ENCODE measurements around the gene COASY.

COASY gene

DNA sequence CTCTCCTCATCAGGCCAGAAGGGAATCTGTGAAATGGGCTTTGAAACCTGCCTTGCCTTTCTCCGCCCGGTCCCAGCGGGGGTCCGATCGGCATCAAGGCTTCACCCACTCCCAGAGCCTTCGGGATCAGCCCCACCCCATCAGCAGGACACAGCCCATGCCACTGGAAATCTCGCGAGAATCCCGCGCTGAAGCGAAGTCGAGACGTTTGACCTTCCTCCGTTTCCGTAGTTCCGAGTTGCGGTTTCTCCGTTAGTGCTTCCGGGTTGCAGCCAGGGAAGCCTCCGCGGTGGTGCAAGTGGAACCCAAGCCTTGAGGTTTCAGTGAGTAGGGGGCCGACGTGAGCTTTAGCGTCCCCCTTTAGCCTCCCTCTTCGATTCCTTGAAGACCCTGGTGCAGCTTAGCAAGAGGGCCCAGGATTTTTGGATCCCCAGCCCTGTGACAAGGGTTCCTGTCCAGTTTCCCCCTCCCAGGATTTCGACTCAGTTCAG, at the start of gene COASY:
COASY (plus strand) TSS at position 252 of the 491 bp plus-strand sequence. CDS start 475 bp downstream, outside the sequence.
- Histone ChIP-seq H3K4me1 (ENCODE audit: control insufficient read depth, insufficient read depth, low read length) (peaks cover 45% of the 10 kb centered on the region), H3K4me3 (ENCODE audit: low read length) (peak within 1 kb of the TSS; percentile 53), H3K27me3 (ENCODE audit: control insufficient read depth, insufficient read depth, low read length) (no peaks in the 10 kb centered on the region), H3K9ac (ENCODE audit: low read length) (peak within 1 kb of the TSS; percentile 84), H3K9me3 (ENCODE audit: control insufficient read depth, low read length) (no peaks in the 10 kb centered on the region), H3K36me3 (ENCODE audit: control insufficient read depth, insufficient read depth, low read length) (peaks cover 9% of the 10 kb centered on the region)

DNA sequence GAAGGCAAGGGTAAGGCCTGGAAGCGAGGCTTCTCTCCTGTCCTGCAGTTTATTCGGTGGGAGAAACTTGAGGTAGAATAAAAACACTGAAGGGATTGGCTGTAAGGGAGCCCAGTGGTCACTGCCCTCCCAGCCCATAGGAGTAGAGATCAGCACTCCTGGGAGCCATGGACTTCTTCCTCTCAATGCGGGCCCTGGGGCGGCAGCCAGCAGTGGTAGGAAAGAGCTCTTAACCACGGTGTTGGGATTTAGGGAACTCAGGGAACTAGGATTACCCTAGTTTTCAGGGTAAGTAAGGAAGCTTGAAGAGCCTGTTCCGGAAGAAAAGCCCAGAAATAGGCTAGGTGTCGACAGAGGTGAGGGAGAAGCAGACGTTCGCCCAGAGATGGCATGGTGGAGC, 49.7 kb upstream of the COASY start:
- Histone ChIP-seq H3K9me3 (ENCODE audit: control insufficient read depth, low read length) (no peaks in the 10 kb centered on the region), H3K4me3 (ENCODE audit: low read length) (no peak overlapping the region), H3K9ac (ENCODE audit: low read length) (peak overlapping the region; percentile 50), H3K27me3 (ENCODE audit: control insufficient read depth, insufficient read depth, low read length) (no peaks in the 10 kb centered on the region), H3K4me1 (ENCODE audit: control insufficient read depth, insufficient read depth, low read length) (peaks cover 35% of the 10 kb centered on the region), H3K36me3 (ENCODE audit: control insufficient read depth, insufficient read depth, low read length) (peaks cover 15% of the 10 kb centered on the region)

DNA sequence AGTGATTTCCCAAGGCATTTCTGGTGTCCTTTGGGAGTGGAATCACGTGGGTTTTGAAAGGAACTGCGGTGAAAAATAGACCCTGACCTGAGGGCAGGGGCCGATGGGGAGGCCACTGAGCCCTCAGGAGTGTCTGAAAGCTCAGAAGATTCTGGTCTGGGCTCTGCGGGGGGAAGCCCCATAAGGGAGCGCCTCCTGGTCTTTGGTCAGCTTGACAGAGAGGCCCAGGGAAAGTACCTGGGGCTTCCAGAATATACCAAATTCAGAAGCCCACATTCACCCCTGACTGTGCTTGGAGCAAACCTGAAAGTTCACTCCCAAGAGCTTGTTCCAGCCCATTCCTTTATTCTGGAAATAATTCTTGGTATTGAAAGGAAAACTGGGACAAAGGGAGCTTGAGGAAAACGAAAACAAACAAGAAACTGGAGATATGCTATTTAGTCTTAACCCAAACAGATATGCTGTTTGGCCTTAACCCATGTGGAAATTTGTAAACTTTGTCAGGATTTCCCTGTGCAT, 49.2 kb upstream of the COASY start:
- Histone ChIP-seq H3K4me1 (ENCODE audit: control insufficient read depth, insufficient read depth, low read length) (peaks cover 40% of the 10 kb centered on the region), H3K4me3 (ENCODE audit: low read length) (no peak overlapping the region)

DNA sequence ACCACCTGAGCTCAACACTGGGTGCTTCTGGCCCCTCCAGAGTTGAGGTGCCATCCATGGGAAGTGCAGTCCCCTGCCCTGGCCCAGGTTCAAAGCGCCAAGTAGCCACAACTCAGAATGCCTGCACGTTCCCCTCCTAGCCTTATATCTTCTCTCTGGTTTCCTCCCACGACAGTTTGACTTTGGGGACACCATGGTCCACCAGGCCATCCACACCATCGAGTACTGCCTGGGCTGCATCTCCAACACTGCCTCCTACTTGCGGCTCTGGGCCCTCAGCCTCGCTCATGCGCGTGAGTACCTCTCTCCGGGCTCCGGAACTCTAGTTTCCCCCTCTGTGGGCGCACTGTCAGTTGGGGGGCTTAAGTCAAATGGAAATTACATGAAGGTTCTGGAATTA, 48.3 kb upstream of the COASY start:
- Histone ChIP-seq H3K4me1 (ENCODE audit: control insufficient read depth, insufficient read depth, low read length) (peaks cover 49% of the 10 kb centered on the region), H3K9me3 (ENCODE audit: control insufficient read depth, low read length) (no peaks in the 10 kb centered on the region), H3K9ac (ENCODE audit: low read length) (no peak overlapping the region), H3K4me3 (ENCODE audit: low read length) (no peak overlapping the region), H3K36me3 (ENCODE audit: control insufficient read depth, insufficient read depth, low read length) (peaks cover 7% of the 10 kb centered on the region), H3K27me3 (ENCODE audit: control insufficient read depth, insufficient read depth, low read length) (no peaks in the 10 kb centered on the region)

More for the DNA sequence above, 49.2 kb upstream of the COASY start:
- Histone ChIP-seq H3K27me3 (ENCODE audit: control insufficient read depth, insufficient read depth, low read length) (no peaks in the 10 kb centered on the region), H3K9ac (ENCODE audit: low read length) (peak overlapping the region; percentile 50), H3K36me3 (ENCODE audit: control insufficient read depth, insufficient read depth, low read length) (peaks cover 11% of the 10 kb centered on the region), H3K9me3 (ENCODE audit: control insufficient read depth, low read length) (no peaks in the 10 kb centered on the region)

DNA sequence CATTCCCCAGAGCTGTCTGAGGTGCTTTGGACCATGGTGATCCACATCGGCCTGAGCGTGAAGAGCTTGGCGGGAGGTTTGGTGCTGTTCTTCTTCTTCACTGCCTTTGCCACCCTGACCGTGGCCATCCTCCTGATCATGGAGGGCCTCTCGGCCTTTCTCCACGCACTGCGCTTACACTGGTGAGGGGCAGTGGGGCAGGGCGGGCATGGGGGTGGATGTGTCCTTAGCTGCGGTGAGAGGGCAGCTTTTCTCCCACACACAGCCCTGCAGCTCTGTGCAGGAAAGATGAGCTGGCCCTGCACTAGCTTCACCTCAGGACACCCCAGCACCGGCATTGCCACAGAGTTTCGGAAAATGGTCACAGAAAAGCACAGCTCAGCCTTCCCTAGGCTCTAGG, 47.7 kb upstream of the COASY start:
- Histone ChIP-seq H3K27me3 (ENCODE audit: control insufficient read depth, insufficient read depth, low read length) (no peaks in the 10 kb centered on the region), H3K4me3 (ENCODE audit: low read length) (no peak overlapping the region), H3K4me1 (ENCODE audit: control insufficient read depth, insufficient read depth, low read length) (peaks cover 53% of the 10 kb centered on the region), H3K9me3 (ENCODE audit: control insufficient read depth, low read length) (no peaks in the 10 kb centered on the region), H3K36me3 (ENCODE audit: control insufficient read depth, insufficient read depth, low read length) (peaks cover 1% of the 10 kb centered on the region), H3K9ac (ENCODE audit: low read length) (no peak overlapping the region)

DNA sequence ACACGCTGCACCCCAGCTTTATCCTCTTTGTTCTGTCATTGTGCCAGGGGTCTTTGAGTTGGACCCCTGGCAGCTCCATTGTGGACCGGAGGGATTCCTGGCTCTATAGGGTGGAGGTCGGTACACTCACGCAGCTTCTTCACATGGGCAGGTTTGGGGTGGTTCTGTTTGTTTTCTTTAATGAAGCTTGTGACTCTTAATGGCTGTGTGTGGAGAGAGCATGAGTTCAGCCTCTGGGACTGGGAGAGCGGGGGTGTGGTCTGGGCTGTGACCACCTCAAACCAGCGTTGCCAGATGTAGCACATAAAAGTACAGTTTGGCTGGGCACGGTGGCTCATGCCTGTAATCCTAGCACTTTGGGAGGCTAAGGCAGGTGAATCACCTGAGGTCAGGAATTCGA, 47.1 kb upstream of the COASY start:
- Histone ChIP-seq H3K4me3 (ENCODE audit: low read length) (no peak overlapping the region), H3K9ac (ENCODE audit: low read length) (no peak overlapping the region), H3K36me3 (ENCODE audit: control insufficient read depth, insufficient read depth, low read length) (no peaks in the 10 kb centered on the region), H3K4me1 (ENCODE audit: control insufficient read depth, insufficient read depth, low read length) (peaks cover 53% of the 10 kb centered on the region), H3K27me3 (ENCODE audit: control insufficient read depth, insufficient read depth, low read length) (no peaks in the 10 kb centered on the region), H3K9me3 (ENCODE audit: control insufficient read depth, low read length) (no peaks in the 10 kb centered on the region)

DNA sequence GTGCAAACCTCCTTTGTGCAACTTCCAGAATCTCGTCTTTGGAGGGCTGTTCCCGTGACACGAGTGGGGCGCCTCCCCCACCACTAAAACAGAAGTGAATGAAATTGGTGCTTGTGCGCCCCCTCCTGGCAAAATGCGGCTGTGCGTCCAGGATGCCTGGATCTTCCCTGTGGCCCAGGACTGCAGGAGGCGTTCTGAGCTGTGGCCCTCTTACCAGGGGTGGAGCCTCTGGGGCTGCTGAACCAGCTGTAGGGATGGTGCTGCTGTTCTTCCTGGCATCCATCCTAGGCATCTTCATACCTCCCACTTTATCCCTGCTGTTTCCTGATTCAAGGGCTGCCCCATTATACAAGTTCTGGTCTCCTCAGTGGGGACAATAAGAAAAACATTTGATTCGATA, 44.4 kb upstream of the COASY start:
- Histone ChIP-seq H3K36me3 (ENCODE audit: control insufficient read depth, insufficient read depth, low read length) (peaks cover 4% of the 10 kb centered on the region), H3K9me3 (ENCODE audit: control insufficient read depth, low read length) (no peaks in the 10 kb centered on the region), H3K9ac (ENCODE audit: low read length) (no peak overlapping the region), H3K4me3 (ENCODE audit: low read length) (no peak overlapping the region), H3K27me3 (ENCODE audit: control insufficient read depth, insufficient read depth, low read length) (no peaks in the 10 kb centered on the region), H3K4me1 (ENCODE audit: control insufficient read depth, insufficient read depth, low read length) (peaks cover 71% of the 10 kb centered on the region)

DNA sequence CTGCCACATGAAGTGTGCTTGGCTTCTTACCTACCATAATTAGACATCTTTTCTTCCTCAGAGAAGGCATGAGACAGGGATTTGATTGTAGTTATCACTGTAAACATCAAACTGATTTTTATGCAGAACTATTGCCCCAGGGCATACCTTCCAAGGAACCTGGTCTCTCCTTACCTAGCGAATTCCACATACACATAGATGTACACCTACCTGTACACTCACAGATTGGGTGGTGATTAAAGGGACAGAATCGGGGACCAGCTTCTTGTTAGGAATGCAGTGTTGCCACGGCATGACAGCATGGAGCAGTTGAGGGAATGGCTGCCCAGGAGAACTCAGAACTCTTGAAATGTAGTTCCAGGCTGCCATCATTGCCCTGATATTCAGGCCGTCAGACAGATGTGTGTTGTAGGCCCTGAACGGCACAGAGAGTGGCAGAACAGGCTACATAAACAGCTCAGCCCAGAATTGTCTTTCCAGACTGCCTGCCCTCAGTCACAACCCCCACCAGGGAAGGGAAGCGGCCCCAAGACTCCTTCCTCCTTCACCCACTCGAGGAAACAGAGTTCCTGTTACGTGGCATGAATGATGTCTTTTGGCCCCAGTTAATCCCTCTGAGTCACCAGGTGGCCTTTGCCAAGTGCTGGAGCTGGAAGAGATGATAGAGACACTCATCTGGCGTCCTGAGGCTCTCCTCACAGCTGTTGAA, 43.7 kb upstream of the COASY start:
- Histone ChIP-seq H3K4me3 (ENCODE audit: low read length) (peak overlapping the region; percentile 24), H3K9ac (ENCODE audit: low read length) (peak overlapping the region; percentile 58), H3K9me3 (ENCODE audit: control insufficient read depth, low read length) (no peaks in the 10 kb centered on the region), H3K36me3 (ENCODE audit: control insufficient read depth, insufficient read depth, low read length) (peaks cover 4% of the 10 kb centered on the region), H3K27me3 (ENCODE audit: control insufficient read depth, insufficient read depth, low read length) (no peaks in the 10 kb centered on the region), H3K4me1 (ENCODE audit: control insufficient read depth, insufficient read depth, low read length) (peaks cover 64% of the 10 kb centered on the region)

DNA sequence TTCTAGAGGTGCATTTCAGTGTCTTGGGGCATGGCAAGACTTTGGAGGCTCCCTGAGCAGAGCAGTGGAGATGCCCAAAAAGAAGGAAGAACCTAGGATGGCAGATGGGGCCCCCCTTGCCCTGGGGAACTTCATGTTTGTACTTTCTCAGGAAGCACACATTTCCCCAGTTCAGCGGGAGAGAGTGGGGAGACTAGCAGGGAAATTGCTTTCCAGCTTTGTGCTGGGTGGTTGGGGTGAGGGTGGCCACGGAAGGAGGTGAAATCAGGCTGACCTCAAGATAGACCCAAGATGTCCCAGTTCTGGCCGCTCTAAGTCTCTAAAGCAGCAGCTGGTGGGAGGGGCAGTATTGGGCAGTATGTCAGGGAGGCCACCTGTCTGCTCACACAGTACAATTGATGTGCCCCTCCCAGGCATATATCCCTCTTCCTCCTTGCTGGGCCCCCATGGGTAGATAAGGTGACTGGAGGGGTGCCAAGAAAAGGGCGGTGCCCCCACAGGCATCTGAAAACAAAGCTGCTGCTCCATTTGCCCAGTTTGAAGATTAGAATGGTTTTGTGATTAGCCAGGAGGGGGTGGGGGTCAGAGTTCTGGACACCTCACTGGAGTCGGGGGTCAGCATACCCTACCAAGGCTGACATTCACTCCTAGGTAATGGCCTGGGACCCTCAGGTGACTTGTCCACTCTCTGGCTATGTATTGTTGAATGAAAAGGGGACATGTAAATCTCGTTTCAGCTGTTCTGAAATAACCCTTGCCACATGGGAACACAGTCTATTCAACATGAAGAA, 43.0 kb upstream of the COASY start:
- no peaks in the 10 kb centered on the region for H3K27me3 ChIP-seq (ENCODE audit: control insufficient read depth, insufficient read depth, low read length)
- peaks cover 56% of the 10 kb centered on the region for H3K4me1 ChIP-seq (ENCODE audit: control insufficient read depth, insufficient read depth, low read length)
- H3K36me3 ChIP-seq (ENCODE audit: control insufficient read depth, insufficient read depth, low read length) = peaks cover 4% of the 10 kb centered on the region
- no peaks in the 10 kb centered on the region for H3K9me3 ChIP-seq (ENCODE audit: control insufficient read depth, low read length)
- H3K4me3 ChIP-seq (ENCODE audit: low read length) = peak overlapping the region; percentile 24
- peak overlapping the region; percentile 58 for H3K9ac ChIP-seq (ENCODE audit: low read length)

DNA sequence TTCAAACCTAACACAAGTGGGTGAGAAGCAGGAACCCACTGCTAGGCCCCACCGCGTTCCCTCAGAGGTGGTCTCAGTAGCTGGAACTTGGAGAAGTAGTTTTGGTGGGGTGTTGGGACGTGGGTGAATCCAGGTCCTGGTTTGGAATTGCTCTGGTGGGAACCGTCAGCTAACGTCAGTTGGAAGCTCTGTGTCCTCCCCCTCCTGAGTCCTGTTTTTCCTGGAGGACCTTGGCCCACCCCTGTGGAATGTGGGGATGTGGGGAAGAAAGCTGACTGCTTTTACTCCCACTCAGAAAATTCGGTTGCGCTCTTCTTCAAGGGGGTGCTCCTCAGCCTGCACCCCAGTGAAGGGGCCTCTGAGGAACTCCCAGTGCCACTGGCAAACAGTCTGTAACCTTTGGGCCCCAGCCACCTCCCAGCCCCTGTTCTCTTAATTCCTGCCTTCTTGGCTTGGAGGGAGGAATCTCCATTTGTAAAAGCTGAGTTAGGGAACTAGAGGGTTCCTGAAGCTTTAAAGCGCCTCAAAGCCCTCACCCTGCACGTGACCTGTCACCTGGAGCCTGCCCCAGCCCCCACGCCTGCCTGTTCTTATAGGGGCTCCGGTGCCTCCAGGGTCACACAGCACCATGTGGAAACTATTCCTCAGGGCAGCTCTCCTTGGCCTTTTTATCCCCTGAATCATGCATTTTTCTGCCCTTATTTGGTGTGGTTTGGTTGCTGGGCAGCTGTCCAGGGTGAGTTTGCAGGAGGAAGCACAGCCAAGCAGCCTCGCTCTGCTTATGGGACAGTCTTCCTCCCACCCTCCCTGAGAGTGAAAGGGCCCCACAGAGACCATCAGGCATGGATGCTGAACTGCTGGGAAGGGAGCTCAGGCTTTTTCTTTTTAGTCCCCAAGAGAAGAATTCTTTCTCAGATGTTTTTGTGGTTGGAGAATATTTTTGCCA, 42.1 kb upstream of the COASY start:
- no peak overlapping the region for H3K4me3 ChIP-seq (ENCODE audit: low read length)
- H3K9ac ChIP-seq (ENCODE audit: low read length) = peak overlapping the region; percentile 58
- H3K4me1 ChIP-seq (ENCODE audit: control insufficient read depth, insufficient read depth, low read length) = peaks cover 54% of the 10 kb centered on the region
- no peaks in the 10 kb centered on the region for H3K9me3 ChIP-seq (ENCODE audit: control insufficient read depth, low read length)
- no peaks in the 10 kb centered on the region for H3K27me3 ChIP-seq (ENCODE audit: control insufficient read depth, insufficient read depth, low read length)
- H3K36me3 ChIP-seq (ENCODE audit: control insufficient read depth, insufficient read depth, low read length) = peaks cover 4% of the 10 kb centered on the region

DNA sequence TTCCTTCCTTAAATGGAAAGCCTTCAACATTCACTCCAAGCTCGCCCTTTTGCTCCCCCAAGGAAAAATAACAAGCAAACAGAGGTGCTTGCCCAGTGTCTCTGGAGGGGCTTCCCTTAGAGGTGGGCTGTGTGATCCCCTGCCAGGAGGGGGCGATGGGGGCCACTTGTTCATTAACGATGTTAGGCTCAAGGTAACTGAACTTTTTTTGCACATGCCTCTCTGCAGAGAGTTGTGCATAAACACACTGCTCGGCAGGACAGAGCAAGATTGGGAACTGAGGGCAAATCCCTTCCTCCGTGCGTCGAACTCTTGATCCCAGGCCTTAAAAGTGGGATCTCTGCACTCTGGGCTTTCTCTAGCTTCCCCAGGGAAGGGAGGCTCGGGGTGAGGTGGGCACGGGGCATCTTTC, 41.4 kb upstream of the COASY start:
- peak overlapping the region; percentile 58 for H3K9ac ChIP-seq (ENCODE audit: low read length)
- no peaks in the 10 kb centered on the region for H3K27me3 ChIP-seq (ENCODE audit: control insufficient read depth, insufficient read depth, low read length)
- H3K4me3 ChIP-seq (ENCODE audit: low read length) = no peak overlapping the region
- H3K36me3 ChIP-seq (ENCODE audit: control insufficient read depth, insufficient read depth, low read length) = peaks cover 4% of the 10 kb centered on the region
- H3K4me1 ChIP-seq (ENCODE audit: control insufficient read depth, insufficient read depth, low read length) = peaks cover 54% of the 10 kb centered on the region
- H3K9me3 ChIP-seq (ENCODE audit: control insufficient read depth, low read length) = no peaks in the 10 kb centered on the region

Measured in mucosa of stomach (tissue), 1 donor.